MM.1S (cell line): ENCODE measurements around the gene PAPSS2.

ENCODE experiments used
- EZH2 ChIP-seq: fragments of 300-600 bp; sonication (generic); optimal IDR thresholded peaks from 2 replicates; pipeline ENCODE3; 2017; ENCODE audit warnings: low read depth, mild to moderate bottlenecking, antibody characterized with exemption, low read length, mixed read lengths
- EZH2phosphoT487 ChIP-seq: fragments of 300-600 bp; sonication (generic); IDR thresholded peaks from 2 replicates; pipeline ENCODE4 v1.6.1; 2018; ENCODE audit warnings: antibody characterized with exemption, low read length
- TF ChIP-seq, protein P1 (sequence below): fragments of 300-600 bp; sonication (generic); IDR thresholded peaks from 2 replicates; pipeline ENCODE4 v1.5.1; 2016; ENCODE audit warnings: antibody characterized with exemption, low read length, mixed read lengths

DNA sequence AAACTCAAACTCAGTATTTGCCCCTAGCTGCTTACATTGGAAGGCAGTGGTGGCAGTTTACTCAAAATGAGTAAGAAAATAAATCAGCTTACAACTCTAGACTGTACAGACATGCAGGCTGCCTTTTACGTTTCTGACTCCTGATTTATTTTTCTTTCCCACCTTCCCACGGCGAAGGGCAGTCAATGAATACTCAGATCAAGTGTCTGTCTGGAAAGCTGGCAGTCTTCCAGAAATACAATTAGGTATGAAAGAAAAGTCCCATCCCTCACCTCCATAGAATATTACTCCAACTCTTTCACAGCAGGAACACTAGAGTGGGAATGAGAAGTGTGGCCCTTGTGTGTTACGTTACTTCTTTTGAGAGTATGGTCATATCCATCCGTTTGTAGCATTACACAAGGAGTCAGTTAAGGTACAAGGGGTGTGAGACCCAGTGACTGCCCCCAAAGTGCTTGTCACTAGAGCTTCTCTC, 1.3 kb upstream of the PAPSS2 start:
- TF ChIP-seq, protein P1, sequence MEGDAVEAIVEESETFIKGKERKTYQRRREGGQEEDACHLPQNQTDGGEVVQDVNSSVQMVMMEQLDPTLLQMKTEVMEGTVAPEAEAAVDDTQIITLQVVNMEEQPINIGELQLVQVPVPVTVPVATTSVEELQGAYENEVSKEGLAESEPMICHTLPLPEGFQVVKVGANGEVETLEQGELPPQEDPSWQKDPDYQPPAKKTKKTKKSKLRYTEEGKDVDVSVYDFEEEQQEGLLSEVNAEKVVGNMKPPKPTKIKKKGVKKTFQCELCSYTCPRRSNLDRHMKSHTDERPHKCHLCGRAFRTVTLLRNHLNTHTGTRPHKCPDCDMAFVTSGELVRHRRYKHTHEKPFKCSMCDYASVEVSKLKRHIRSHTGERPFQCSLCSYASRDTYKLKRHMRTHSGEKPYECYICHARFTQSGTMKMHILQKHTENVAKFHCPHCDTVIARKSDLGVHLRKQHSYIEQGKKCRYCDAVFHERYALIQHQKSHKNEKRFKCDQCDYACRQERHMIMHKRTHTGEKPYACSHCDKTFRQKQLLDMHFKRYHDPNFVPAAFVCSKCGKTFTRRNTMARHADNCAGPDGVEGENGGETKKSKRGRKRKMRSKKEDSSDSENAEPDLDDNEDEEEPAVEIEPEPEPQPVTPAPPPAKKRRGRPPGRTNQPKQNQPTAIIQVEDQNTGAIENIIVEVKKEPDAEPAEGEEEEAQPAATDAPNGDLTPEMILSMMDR = no peak
- TF ChIP-seq EZH2phosphoT487 = no peak
- TF ChIP-seq EZH2 = no peak
